Heart right ventricle (tissue), 16 donors: ENCODE measurements around the gene AUTS2. TPM values are rescaled to one million over a fixed set of nuclear protein-coding genes. Genes with fewer than 3 reads are reported as not detected.

Source experiments
- ATAC-seq, 8 donors: fragments of 200-7000 bp; cut with Tn5 transposase; one replicate each; pipeline ENCODE4 v1.9.1; 2020; ENCODE audit warnings: mild to moderate bottlenecking in 8 of 8, moderate library complexity in 8 of 8, moderate number of reproducible peaks in 1 of 8
- DNase-seq, 2 donors: peaks; one replicate each; pipeline ENCODE4 v3.0.0-alpha.2; 2020
- H3K27ac ChIP-seq, 10 donors: fragments of 200-600 bp; sonication (generic) in 2 of 10; one replicate each; pipeline versions ENCODE4 v1.5.0 to v1.8.0; 2020 to 2022; ENCODE audit warnings: mild to moderate bottlenecking in 3 of 10
- H3K27me3 ChIP-seq, 7 donors: fragments of 200-600 bp; one replicate each; pipeline ENCODE4 v1.8.0; 2021 to 2022; ENCODE audit warnings: mild to moderate bottlenecking in 2 of 7
- H3K36me3 ChIP-seq, 9 donors: fragments of 200-600 bp; sonication (generic) in 1 of 9; one replicate each; pipeline versions ENCODE4 v1.5.0 to v1.8.0; 2020 to 2022; ENCODE audit warnings: mild to moderate bottlenecking in 2 of 9
- H3K4me1 ChIP-seq, 9 donors: fragments of 200-600 bp; sonication (generic) in 1 of 9; one replicate each; pipeline versions ENCODE4 v1.5.0 to v1.8.0; 2020 to 2022; ENCODE audit warnings: mild to moderate bottlenecking in 4 of 9
- H3K4me3 ChIP-seq, 10 donors: fragments of 200-600 bp; sonication (generic) in 2 of 10; one replicate each; pipeline versions ENCODE4 v1.5.0 to v1.8.0; 2020 to 2022; ENCODE audit warnings: mild to moderate bottlenecking in 7 of 10, moderate library complexity in 2 of 10
- H3K9me3 ChIP-seq, 11 donors: fragments of 200-600 bp in 10 of 11; sonication (generic) in 2 of 11; one replicate each; pipeline versions ENCODE4 v1.5.0 to v1.8.0; 2013 to 2022; ENCODE audit warnings: mild to moderate bottlenecking in 2 of 11, control low read depth in 1 of 11, moderate library complexity in 1 of 11
- CTCF ChIP-seq, 9 donors: fragments of 200-600 bp; sonication (generic) in 2 of 9; IDR thresholded peaks; one replicate each; pipeline versions ENCODE4 v1.5.0 to v1.8.0; 2021 to 2022; ENCODE audit warnings: antibody characterized with exemption in 9 of 9, mild to moderate bottlenecking in 5 of 9, moderate library complexity in 1 of 9
- WGBS, 2 donors: extraction: QIAGEN DNeasy Blood & Tissue Kit; methylation state at CpG; one replicate each; pipeline ENCODE4 v1.1.7; 2013; ENCODE audit warnings: inconsistent platforms in 1 of 2; 5-methylcytosine and 5-hydroxymethylcytosine counted together
- intact Hi-C, 10 donors: fragments of 100-400 bp; cut with DNase I; formaldehyde crosslinking; loops; one replicate each; pipeline versions ENCODE4 v1.11.1 to v1.14.2; 2022
- polyA plus RNA-seq, 2 donors: library from polyadenylated mRNA; stranded (reverse); fragments of 200-250 nt; gene quantifications; one replicate each; pipeline ENCODE4 v1.2.3, GENCODE V29; 2013
- total RNA-seq, 10 donors: library from RNA; stranded (reverse); fragmentation: NEBNext Ultra II Directional in 3 of 10; extraction: Animal tissue kit (Norgen Biotek cat#: 25700) in 3 of 10; gene quantifications; one replicate each; pipeline versions ENCODE4 v1.2.1 to v1.2.4, GENCODE V29; 2021 to 2023
- donor health status: Arrhythmogenic right ventricular cardiomyopathy.
- donor health status: ischemic (EF 13 %, LVEDD 7.1; RV severe dilation, severe dysfunction).
- donor health status: healthy with polysubstance abuse.
- donor health status: DM: no; HTN: yes; CAD: no.
- donor health status: DM: no; HTN: no; CAD: no.
- donor health status: ischemic (EF 25% LVEDD 6.9; RV normal size, moderate dysfunction).
- donor health status: ischemic (EF 25% LVEDD 5.7; RV mildly dilated, moderate dysfunction).
- donor health status: healthy.
- donor health status: DM: yes; HTN: yes; CAD: no.
- donor health status: Ischemic cardiomyopathy.
- donor health status: ischemic (EF 35%, LVEDD 5.7; RV mildly dilated, moderate dysfunction).
- donor health status: nonischemic (EF 11% LVEDD 7.7; RV severe dilation, severe dysfunction).
- donor health status: DM: yes; HTN: yes; CAD: no.
- donor health status: PGD.
- donor health status: ischemic (EF 29% LVEDD 5.4; RV normal size, mild dysfunction).
- donor health status: nonischemic (EF 23%, LVEDD 6.1; RV moderate dilation, normal function).

The AUTS2 gene
- total and polyA plus RNA-seq, 12 donors, result 1.6 to 11.2 (median 7.3) TPM

- Histone ChIP-seq H3K4me3 (no peak overlapping the region), H3K4me1 (peaks cover 0 to 16% (median 0%) of the 10 kb centered on the region in 9 donors), H3K27me3 (no peaks in the 10 kb centered on the region), H3K27ac (no peak overlapping the region), H3K36me3 (no peaks in the 10 kb centered on the region), H3K9me3 (no peaks in the 10 kb centered on the region)
- TF ChIP-seq CTCF (IDR thresholded peaks at IDR 0.05), result no peak
- 93 to 94% methylated on average over 6 of the region's 6 CpGs for WGBS, 2 donors
- intact Hi-C loops, result no loop called here
- DNase-seq (no peak), ATAC-seq (no peak)
These were observed 465.1 kb downstream of the AUTS2 start for GRCh38 chr7:70063371-70063770.

GRCh38 chr7:70063927-70064326, 465.7 kb downstream of the AUTS2 start:
- H3K4me1 ChIP-seq, result peaks cover 0 to 16% (median 0%) of the 10 kb centered on the region in 9 donors
- no peaks in the 10 kb centered on the region for H3K36me3 ChIP-seq
- ATAC-seq (peak; percentile 47 to 90 (median 79)), DNase-seq (peak in 1 of 2 donors; percentile 9)
- no peak overlapping the region for H3K27ac ChIP-seq
- no peaks in the 10 kb centered on the region for H3K9me3 ChIP-seq
- H3K4me3 ChIP-seq, result no peak overlapping the region
- TF ChIP-seq CTCF (IDR thresholded peaks at IDR 0.05), result no peak
- H3K27me3 ChIP-seq, result no peaks in the 10 kb centered on the region
- intact Hi-C loops, result no loop called here
- 39 to 57% methylated on average over 6 of the region's 6 CpGs for WGBS, 2 donors

- Histone ChIP-seq H3K27ac (no peak overlapping the region), H3K4me1 (peaks cover 0 to 9% (median 3%) of the 10 kb centered on the region in 9 donors), H3K36me3 (no peaks in the 10 kb centered on the region), H3K9me3 (no peaks in the 10 kb centered on the region), H3K4me3 (no peak overlapping the region), H3K27me3 (no peaks in the 10 kb centered on the region)
- TF ChIP-seq CTCF (IDR thresholded peaks at IDR 0.05), result no peak
- no peak for ATAC-seq
- no peak for DNase-seq
- intact Hi-C loops, result no loop called here
- 91 to 93% methylated on average over 2 of the region's 2 CpGs for WGBS, 2 donors
These were observed 468.6 kb downstream of the AUTS2 start for GRCh38 chr7:70066844-70067243.

GRCh38 chr7:70068531-70068930, 470.3 kb downstream of the AUTS2 start:
- no peak for TF ChIP-seq CTCF (IDR thresholded peaks at IDR 0.05)
- Histone ChIP-seq H3K27ac (no peak overlapping the region), H3K27me3 (no peaks in the 10 kb centered on the region), H3K4me3 (no peak overlapping the region), H3K4me1 (peaks cover 0 to 18% (median 9%) of the 10 kb centered on the region in 9 donors), H3K9me3 (no peaks in the 10 kb centered on the region), H3K36me3 (no peaks in the 10 kb centered on the region)
- no peak for DNase-seq
- intact Hi-C loops, result no loop called here
- 95 to 100% methylated on average over 2 of the region's 2 CpGs for WGBS, 2 donors
- ATAC-seq, result no peak
